Skin of body (tissue), 2 donors: ENCODE data around the gene MINDY2. TPM values are rescaled to one million over a fixed set of nuclear protein-coding genes. Genes with fewer than 3 reads are reported as not detected.
"Not testable (repeated sequence)": the region's sequence is repeated elsewhere in the genome, so short reads cannot be mapped to it uniquely, and the experiment has no call there.

Experiments
- DNase-seq: peaks from one replicate; lab custom pipeline; 2025; lab: John Stamatoyannopoulos, UW
- total RNA-seq: library from RNA; depleted of rRNA; stranded (reverse); fragments of >200 nt; gene quantifications from one replicate; pipeline ENCODE4 v1.2.3, GENCODE V29; 2014

Gene MINDY2
- total RNA-seq, 1 donor from 2014 or later, result 20.4 TPM

DNA sequence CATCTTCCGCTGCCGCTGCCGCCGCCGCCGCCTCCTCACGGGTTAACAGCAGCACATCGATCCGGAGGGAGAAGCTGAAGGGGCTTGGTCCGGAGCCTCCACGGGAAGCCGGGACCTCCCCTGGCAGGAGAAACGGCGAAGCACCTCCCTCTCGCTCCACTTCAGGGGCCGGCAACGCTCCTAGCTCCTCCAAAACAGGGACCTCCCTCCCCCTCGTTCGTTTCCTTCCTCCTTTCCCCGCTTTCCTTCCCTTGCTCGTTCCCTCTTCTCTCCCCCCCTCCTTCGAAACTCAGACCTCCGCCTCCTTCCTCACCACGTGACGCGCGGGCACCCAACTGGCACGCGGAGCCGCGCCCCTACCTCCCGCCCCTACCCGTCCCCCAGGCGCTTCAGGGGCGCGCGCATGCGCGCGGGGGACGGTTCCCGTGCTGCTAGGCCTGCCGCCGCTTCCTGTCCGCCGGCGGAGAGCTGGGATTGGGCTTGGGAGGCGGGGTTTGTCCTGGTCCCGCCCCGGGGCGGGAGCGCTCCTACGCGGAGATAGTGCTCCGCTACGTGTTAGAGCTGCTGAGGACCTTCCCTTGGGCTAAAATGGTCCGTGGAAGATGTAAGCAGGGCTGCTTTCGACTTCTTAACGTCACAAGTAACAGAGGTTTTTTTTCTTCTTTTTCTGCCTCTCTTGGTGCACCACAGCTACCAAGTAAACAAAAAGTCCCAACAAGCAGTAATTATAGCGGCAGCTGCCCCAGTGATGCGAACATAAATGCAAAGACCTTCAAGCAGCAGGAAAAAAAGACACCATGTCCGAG, 21.4 kb upstream of the MINDY2 start, which contains the start of gene ADAM10:
ADAM10 (minus strand) TSS at position 176 of the 806 bp plus-strand sequence; CDS start at position 3, 173 bp downstream.
- DNase-seq, result peak; percentile 99

DNA sequence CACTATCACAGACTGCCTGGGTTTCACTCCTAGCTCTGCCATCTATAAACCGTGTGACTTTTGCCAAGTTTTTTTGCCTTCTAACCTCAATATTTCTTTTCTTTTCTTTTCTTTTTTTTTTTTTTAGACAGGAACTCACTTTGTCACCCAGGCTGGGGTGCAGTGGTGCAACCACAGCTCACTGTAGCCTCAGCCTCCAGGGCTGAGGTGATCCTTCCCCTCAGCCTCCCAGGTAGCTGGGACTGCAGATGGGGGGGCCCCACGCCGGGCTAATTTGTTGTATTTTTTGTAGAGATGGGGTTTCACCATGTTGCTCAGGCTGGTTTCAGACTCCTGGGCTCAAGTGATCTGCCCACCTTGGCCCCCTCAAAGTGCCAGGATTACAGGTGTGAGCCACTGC, 18.4 kb upstream of the MINDY2 start:
- DNase-seq, result no peak

- DNase-seq, result no peak
Observed at GRCh38 chr15:58755350-58755749, 15.8 kb upstream of the MINDY2 start.

DNA sequence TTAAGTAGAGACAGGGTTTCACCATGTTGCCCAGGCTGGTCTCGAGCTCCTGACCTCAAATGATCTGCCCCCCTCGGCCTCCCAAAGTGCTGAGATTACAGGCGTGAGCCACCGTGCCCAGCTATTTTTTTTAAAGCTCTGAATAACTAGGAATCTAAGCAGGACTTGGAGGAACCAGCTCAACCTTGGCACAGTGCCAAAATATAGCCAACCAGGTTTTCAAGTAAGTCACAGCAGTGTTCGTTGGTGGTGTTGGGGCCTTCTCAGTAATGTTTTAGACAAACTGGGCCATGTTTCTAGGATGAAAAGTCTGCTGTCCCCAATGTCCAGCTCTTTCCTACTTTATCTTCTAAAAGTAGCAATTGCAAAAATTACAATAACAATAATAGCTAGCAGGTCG, 15.1 kb upstream of the MINDY2 start:
- DNase-seq, result no peak

GRCh38 chr15:58758141-58758540, 13.0 kb upstream of the MINDY2 start:
- DNase-seq, result no peak

- DNase-seq, result no peak
Observed at GRCh38 chr15:58760385-58761009, 10.6 kb upstream of the MINDY2 start.

- DNase-seq, result no peak
Observed at GRCh38 chr15:58761010-58761388, 10.1 kb upstream of the MINDY2 start.

- DNase-seq, result no peak
Observed at GRCh38 chr15:58762285-58762684, 8.8 kb upstream of the MINDY2 start.

DNA sequence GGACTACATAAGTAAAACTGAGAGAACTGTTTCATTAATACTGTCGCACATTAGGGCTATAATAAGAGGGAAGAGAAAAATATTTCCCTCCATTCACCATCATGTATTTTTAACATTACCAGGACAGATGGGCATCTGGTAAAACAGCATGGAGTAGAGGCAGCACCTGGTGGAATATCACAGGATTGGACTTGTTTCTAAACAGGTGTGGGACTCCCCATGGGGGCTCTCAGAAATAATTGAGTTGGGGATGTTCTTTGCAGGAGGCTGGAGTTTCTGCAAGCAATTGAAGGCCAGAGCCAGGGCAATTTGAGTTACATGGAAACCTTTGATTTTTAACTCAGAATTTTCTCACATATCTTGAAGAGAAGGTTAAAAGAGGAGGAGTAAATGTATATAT, 8.4 kb upstream of the MINDY2 start:
- no peak for DNase-seq

GRCh38 chr15:58764468-58764867, 6.6 kb upstream of the MINDY2 start:
- no peak for DNase-seq

GRCh38 chr15:58766290-58766689, 4.8 kb upstream of the MINDY2 start:
- DNase-seq, result no peak

GRCh38 chr15:58768601-58769004, 2.5 kb upstream of the MINDY2 start:
- DNase-seq, result not testable (repeated sequence)

GRCh38 chr15:58770519-58770856, 614 bp upstream of the MINDY2 start:
- no peak for DNase-seq

GRCh38 chr15:58771621-58772250, 634 bp downstream of the MINDY2 start:
- DNase-seq, result no peak

DNA sequence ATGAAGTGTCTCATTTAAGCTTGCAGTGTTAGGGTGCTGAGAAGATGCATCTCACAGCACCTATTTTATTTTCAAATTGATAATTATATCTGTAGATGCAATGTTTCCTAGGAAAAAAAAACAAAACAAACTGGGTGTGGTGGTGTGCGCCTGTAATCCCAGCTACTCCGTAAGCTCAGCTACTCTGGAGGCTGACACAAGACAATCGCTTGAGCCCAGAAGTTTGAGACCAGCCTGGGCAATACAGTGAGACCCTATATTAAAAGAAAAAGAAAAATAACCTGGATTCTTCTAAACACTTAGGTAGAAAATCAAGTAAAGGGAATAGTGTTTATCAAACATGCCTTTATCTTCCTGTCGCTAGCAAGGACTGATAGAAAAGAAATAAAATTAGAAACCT, 1.9 kb downstream of the MINDY2 start:
- DNase-seq, result no peak

DNA sequence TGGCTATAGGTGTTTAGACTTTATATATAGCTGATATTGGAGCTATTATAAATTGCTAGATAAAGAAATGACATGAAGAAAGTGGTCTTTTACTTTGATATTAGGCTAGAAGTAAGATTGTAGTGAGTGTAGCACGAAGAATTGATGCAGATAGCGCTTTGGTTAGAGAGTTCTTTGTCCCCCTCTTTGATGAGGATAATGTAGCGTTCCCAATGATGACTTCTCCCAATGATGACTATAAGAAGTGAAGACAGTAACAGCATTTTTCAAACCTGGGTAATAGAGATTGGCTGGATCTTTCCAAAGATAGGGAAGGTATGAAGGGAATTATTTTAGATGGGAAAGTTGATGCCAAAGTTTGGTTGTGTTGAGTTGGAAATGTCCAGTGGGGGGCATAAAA, 4.3 kb downstream of the MINDY2 start:
- no peak for DNase-seq

- DNase-seq, result no peak
Observed at GRCh38 chr15:58777107-58777506, 6.0 kb downstream of the MINDY2 start.

- DNase-seq, result no peak
Observed at GRCh38 chr15:58779554-58779953, 8.5 kb downstream of the MINDY2 start.

DNA sequence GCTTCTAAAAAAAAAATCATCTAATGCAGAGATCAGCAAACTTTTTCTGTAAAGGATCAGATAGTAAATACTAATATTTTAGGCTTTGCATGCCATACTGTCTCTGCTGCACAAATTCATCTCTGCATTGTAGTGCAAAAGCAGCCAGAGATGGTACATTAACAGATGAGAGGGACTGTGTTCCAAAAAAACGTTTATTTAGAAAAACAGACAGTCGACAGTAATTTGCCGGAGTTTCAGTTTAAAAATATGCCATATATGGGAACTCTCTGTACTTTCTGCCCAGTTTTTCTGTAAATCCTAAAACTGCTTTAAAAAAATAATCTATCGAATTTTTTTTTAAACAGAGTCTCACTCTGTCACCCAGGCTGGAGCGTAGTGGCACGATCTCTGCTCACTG, 14.3 kb downstream of the MINDY2 start:
- DNase-seq, result no peak

DNA sequence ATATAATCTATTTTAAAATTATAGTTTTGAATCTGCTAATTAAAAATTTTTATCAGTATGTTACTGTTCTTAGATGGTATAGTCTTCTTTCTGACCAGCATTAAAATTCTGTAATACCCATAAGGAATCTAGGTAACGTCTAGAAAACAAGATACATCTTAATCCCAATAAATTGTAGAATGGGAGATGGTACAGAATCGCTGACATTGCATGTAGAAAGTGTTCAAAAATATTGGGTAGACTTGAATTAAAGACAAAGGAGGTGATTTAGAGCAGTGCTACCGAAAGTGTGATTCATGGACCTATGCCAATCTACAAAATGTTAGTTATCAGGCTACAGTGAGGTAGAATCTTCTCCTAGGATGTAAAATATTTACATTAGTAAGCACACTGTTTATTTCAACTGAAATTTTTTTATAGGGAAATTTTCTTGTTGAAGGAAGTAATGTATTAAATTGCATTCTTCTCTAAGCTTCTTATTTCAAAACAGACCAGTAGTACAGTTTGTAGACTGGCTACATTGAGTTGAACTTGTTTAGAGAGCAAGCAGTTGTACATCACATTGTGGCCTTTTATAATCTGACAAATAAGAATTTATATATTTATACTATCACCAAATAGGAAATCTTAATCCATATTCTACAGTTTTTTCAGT, 17.1 kb downstream of the MINDY2 start:
- no peak for DNase-seq

DNA sequence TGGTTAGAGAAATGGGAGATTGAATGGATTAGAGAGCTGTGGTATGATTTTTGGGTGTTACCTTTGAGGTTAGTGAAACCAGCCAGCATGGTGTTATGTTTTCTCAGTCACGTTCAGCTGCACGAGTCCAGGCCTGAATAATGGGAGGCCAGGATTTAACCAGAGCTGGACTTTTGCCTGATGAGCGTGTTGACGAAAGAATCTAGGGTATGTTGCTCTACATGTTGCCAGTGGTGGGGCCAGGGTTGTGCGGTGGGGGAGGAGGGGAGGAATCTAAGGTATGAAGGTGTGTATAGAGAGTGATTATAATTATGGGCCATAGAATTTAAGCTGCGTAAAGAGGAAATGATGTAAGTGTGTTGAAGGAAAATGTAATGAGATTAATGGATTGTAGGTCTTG, 22.8 kb downstream of the MINDY2 start:
- DNase-seq, result no peak

DNA sequence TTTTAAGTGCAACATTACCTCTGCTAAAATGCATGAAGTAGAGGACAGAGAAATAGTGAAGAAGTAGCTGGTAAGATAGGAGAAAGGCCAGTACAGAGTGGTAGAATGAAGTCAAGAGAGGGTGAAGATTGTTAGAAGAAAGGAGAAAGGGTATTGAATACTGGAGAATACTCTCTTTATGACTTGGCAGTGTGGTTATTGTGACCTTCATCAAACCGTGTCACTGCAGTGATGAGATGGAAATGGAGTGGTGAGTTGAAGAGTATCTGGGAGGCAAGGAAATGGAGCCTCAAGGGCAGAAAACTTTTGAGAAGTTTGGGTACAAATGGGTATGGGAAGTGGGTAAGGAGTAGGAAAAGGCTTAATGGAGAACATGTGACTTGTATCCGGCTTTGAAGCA, 24.7 kb downstream of the MINDY2 start:
- no peak for DNase-seq
